Neural cell (in vitro differentiated cells): ENCODE data around the gene KBTBD7.

Experiments
- EP300 ChIP-seq: fragments of 450-650 bp; conservative IDR thresholded peaks from 2 replicates; pipeline ENCODE4 v1.6.1; 2014; ENCODE audit warnings: antibody characterized with exemption, mild to moderate bottlenecking, moderate library complexity; ENCODE audit not compliant: poor library complexity, severe bottlenecking
- EZH2 ChIP-seq: fragments of 200-600, 300-800 bp; shearing (Covaris generic), sonication (generic); IDR thresholded peaks from 2 replicates; pipeline ENCODE4 v1.6.1; 2014; ENCODE audit warnings: antibody characterized with exemption, low read length, borderline replicate concordance, mild to moderate bottlenecking; ENCODE audit not compliant: insufficient read depth, poor library complexity, severe bottlenecking
- MXI1 ChIP-seq: fragments of 450-650 bp; conservative IDR thresholded peaks from 2 replicates; pipeline ENCODE4 v1.6.1; 2014; ENCODE audit warnings: antibody characterized with exemption, mild to moderate bottlenecking; ENCODE audit not compliant: poor library complexity, severe bottlenecking
- POLR2AphosphoS5 ChIP-seq: IDR thresholded peaks from 2 replicates; pipeline ENCODE4 v1.6.1; 2012
- RAD21 ChIP-seq: fragments of 450-650 bp; conservative IDR thresholded peaks from 2 replicates; pipeline ENCODE4 v1.6.1; 2014; ENCODE audit warnings: antibody characterized with exemption, mild to moderate bottlenecking, moderate library complexity
- SMC3 ChIP-seq: fragments of 450-650 bp; conservative IDR thresholded peaks from 2 replicates; pipeline ENCODE4 v1.6.1; 2014; ENCODE audit warnings: antibody characterized with exemption, mild to moderate bottlenecking, moderate library complexity; ENCODE audit not compliant: poor library complexity
- TAF1 ChIP-seq: IDR thresholded peaks from 2 replicates; pipeline ENCODE4 v1.6.1; 2012; ENCODE audit warnings: low read depth
- TF ChIP-seq, protein P1 (sequence below): fragments of 450-650 bp; IDR thresholded peaks from 2 replicates; pipeline ENCODE4 v1.5.1; 2014; ENCODE audit warnings: antibody characterized with exemption, mild to moderate bottlenecking, moderate library complexity; ENCODE audit not compliant: poor library complexity, severe bottlenecking
- TF ChIP-seq, protein P2 (sequence below): IDR thresholded peaks from 2 replicates; pipeline ENCODE4 v1.6.1; 2012; ENCODE audit warnings: borderline replicate concordance

DNA sequence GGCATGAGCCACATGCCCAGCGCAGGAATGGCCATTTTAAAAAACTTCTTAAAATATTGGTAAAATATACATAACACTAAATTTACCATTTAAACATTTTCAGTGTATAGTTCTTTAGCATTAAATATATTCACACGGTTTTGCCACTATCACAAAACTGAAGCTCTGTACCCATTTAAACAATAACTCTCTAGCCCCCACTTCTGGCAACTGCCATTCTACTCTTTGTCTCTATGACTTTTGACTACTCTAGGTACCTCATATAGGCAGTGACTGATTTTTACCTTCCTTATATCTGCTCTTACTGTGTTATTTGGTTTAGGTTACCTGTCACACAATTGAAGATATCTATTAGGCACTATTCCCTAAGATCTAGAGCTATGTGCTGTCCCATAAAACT is 2.3 kb upstream of the KBTBD7 start:
- TF ChIP-seq, protein P1, sequence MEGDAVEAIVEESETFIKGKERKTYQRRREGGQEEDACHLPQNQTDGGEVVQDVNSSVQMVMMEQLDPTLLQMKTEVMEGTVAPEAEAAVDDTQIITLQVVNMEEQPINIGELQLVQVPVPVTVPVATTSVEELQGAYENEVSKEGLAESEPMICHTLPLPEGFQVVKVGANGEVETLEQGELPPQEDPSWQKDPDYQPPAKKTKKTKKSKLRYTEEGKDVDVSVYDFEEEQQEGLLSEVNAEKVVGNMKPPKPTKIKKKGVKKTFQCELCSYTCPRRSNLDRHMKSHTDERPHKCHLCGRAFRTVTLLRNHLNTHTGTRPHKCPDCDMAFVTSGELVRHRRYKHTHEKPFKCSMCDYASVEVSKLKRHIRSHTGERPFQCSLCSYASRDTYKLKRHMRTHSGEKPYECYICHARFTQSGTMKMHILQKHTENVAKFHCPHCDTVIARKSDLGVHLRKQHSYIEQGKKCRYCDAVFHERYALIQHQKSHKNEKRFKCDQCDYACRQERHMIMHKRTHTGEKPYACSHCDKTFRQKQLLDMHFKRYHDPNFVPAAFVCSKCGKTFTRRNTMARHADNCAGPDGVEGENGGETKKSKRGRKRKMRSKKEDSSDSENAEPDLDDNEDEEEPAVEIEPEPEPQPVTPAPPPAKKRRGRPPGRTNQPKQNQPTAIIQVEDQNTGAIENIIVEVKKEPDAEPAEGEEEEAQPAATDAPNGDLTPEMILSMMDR, result no peak
- no peak for TF ChIP-seq EZH2
- TF ChIP-seq RAD21, result no peak
- no peak for TF ChIP-seq POLR2AphosphoS5
- TF ChIP-seq, protein P2, sequence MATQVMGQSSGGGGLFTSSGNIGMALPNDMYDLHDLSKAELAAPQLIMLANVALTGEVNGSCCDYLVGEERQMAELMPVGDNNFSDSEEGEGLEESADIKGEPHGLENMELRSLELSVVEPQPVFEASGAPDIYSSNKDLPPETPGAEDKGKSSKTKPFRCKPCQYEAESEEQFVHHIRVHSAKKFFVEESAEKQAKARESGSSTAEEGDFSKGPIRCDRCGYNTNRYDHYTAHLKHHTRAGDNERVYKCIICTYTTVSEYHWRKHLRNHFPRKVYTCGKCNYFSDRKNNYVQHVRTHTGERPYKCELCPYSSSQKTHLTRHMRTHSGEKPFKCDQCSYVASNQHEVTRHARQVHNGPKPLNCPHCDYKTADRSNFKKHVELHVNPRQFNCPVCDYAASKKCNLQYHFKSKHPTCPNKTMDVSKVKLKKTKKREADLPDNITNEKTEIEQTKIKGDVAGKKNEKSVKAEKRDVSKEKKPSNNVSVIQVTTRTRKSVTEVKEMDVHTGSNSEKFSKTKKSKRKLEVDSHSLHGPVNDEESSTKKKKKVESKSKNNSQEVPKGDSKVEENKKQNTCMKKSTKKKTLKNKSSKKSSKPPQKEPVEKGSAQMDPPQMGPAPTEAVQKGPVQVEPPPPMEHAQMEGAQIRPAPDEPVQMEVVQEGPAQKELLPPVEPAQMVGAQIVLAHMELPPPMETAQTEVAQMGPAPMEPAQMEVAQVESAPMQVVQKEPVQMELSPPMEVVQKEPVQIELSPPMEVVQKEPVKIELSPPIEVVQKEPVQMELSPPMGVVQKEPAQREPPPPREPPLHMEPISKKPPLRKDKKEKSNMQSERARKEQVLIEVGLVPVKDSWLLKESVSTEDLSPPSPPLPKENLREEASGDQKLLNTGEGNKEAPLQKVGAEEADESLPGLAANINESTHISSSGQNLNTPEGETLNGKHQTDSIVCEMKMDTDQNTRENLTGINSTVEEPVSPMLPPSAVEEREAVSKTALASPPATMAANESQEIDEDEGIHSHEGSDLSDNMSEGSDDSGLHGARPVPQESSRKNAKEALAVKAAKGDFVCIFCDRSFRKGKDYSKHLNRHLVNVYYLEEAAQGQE, result no peak
- no peak for TF ChIP-seq EP300
- TF ChIP-seq MXI1, result no peak
- no peak for TF ChIP-seq SMC3
- no peak for TF ChIP-seq TAF1
